H9 (cell line): Measurements from ENCODE around the gene ZDHHC9. TPM values are rescaled to one million over a fixed set of nuclear protein-coding genes. Genes with fewer than 3 reads are reported as not detected.

Source experiments
- DNase-seq: peaks from one replicate; pipeline ENCODE4 v3.0.0-alpha.2; 2017
- H2AFZ ChIP-seq: one replicate; pipeline ENCODE4 v1.6.1; 2013; ENCODE audit warnings: mild to moderate bottlenecking, low read length, control low read depth, moderate library complexity
- H2AK5ac ChIP-seq: 2 replicates; pipeline ENCODE4 v1.6.1; 2013; ENCODE audit warnings: low read length, control low read depth, mixed read lengths; ENCODE audit not compliant: insufficient read length
- H2BK120ac ChIP-seq: one replicate; pipeline ENCODE4 v1.6.1; 2013; ENCODE audit warnings: low read depth, mild to moderate bottlenecking, low read length, control low read depth, inconsistent platforms; ENCODE audit not compliant: poor library complexity, severe bottlenecking
- H2BK12ac ChIP-seq: 2 replicates; pipeline ENCODE4 v1.6.1; 2013; ENCODE audit warnings: low read length, control low read depth, mixed read lengths, low read depth; ENCODE audit not compliant: insufficient read length
- H2BK15ac ChIP-seq: 2 replicates; pipeline ENCODE4 v1.6.1; 2013; ENCODE audit warnings: low read depth, low read length, control low read depth
- H2BK20ac ChIP-seq: one replicate; pipeline ENCODE4 v1.6.1; 2013; ENCODE audit warnings: low read depth, mild to moderate bottlenecking, low read length, control low read depth, inconsistent platforms; ENCODE audit not compliant: poor library complexity, severe bottlenecking
- H2BK5ac ChIP-seq: 2 replicates; pipeline ENCODE4 v1.6.1; 2013; ENCODE audit warnings: low read length, control low read depth, mixed read lengths; ENCODE audit not compliant: insufficient read length
- H3K14ac ChIP-seq: 2 replicates; pipeline ENCODE4 v1.6.1; 2013; ENCODE audit warnings: low read length, control low read depth; ENCODE audit not compliant: insufficient read depth
- H3K18ac ChIP-seq: 2 replicates; pipeline ENCODE4 v1.6.1; 2013; ENCODE audit warnings: low read depth, mild to moderate bottlenecking, mixed read lengths, low read length, control low read depth; ENCODE audit not compliant: insufficient read length
- H3K23ac ChIP-seq: 2 replicates; pipeline ENCODE4 v1.6.1; 2013; ENCODE audit warnings: low read length, control low read depth, mixed read lengths, low read depth; ENCODE audit not compliant: insufficient read length
- H3K23me2 ChIP-seq: 2 replicates; pipeline ENCODE4 v1.6.1; 2013; ENCODE audit warnings: low read depth, mild to moderate bottlenecking, mixed read lengths, low read length, control low read depth; ENCODE audit not compliant: insufficient read length, poor library complexity, severe bottlenecking
- H3K27ac ChIP-seq: 2 replicates; pipeline ENCODE4 v1.5.1; 2013; ENCODE audit warnings: low read length, control low read depth, mixed read lengths, low read depth; ENCODE audit not compliant: insufficient read length
- H3K27me3 ChIP-seq: 2 replicates; pipeline ENCODE4 v1.6.1; 2013; ENCODE audit warnings: low read length, control low read depth, inconsistent platforms; ENCODE audit not compliant: insufficient read depth
- H3K4ac ChIP-seq: 2 replicates; pipeline ENCODE4 v1.6.1; 2013; ENCODE audit warnings: low read depth, mild to moderate bottlenecking, control low read depth, inconsistent platforms, low read length, moderate library complexity
- H3K4me1 ChIP-seq: 2 replicates; pipeline ENCODE4 v1.6.1; 2013; ENCODE audit warnings: low read length, control low read depth, inconsistent platforms; ENCODE audit not compliant: insufficient read depth
- H3K4me2 ChIP-seq: 2 replicates; pipeline ENCODE4 v1.6.1; 2013; ENCODE audit warnings: low read length, control low read depth, mixed read lengths; ENCODE audit not compliant: insufficient read length, insufficient read depth
- H3K56ac ChIP-seq: 2 replicates; pipeline ENCODE4 v1.6.1; 2013; ENCODE audit warnings: low read depth, mild to moderate bottlenecking, mixed read lengths, low read length, control low read depth; ENCODE audit not compliant: insufficient read length
- H3K79me1 ChIP-seq: 2 replicates; pipeline ENCODE4 v1.6.1; 2013; ENCODE audit warnings: low read depth, mild to moderate bottlenecking, moderate library complexity, low read length, control low read depth, inconsistent platforms; ENCODE audit not compliant: insufficient read depth, poor library complexity, severe bottlenecking
- H3K79me2 ChIP-seq: 2 replicates; pipeline ENCODE4 v1.6.1; 2013; ENCODE audit warnings: low read length, control low read depth, inconsistent platforms; ENCODE audit not compliant: insufficient read depth
- H3K9ac ChIP-seq: 2 replicates; pipeline ENCODE4 v1.6.1; 2013; ENCODE audit warnings: low read length, control low read depth, mixed read lengths; ENCODE audit not compliant: insufficient read length; ENCODE audit errors: extremely low read depth
- H3K9me3 ChIP-seq: one replicate; pipeline ENCODE4 v1.6.1; 2013; ENCODE audit warnings: low read depth, low read length, inconsistent platforms; ENCODE audit not compliant: control insufficient read depth
- H3T11ph ChIP-seq: one replicate; pipeline ENCODE4 v1.6.1; 2013; ENCODE audit warnings: mild to moderate bottlenecking, low read length, control low read depth, inconsistent platforms
- H4K20me1 ChIP-seq: one replicate; pipeline ENCODE4 v1.6.1; 2013; ENCODE audit not compliant: control insufficient read depth, insufficient read length, insufficient read depth
- H4K5ac ChIP-seq: 2 replicates; pipeline ENCODE4 v1.6.1; 2013; ENCODE audit warnings: low read depth, mild to moderate bottlenecking, mixed read lengths, low read length, control low read depth; ENCODE audit not compliant: insufficient read length
- H4K8ac ChIP-seq: replicated peaks from 2 replicates; pipeline ENCODE4 v1.6.1; 2013; ENCODE audit warnings: low read length, control low read depth, mixed read lengths, low read depth; ENCODE audit not compliant: insufficient read length
- H4K91ac ChIP-seq: 2 replicates; pipeline ENCODE4 v1.6.1; 2013; ENCODE audit warnings: low read depth, mild to moderate bottlenecking, moderate library complexity, mixed read lengths, low read length, control low read depth; ENCODE audit not compliant: insufficient read length
- H3K27ac Mint-ChIP-seq, 3 experiments: 2 replicates in 2 of 3; 3 replicates in 1 of 3; pipeline ENCODE4 v1.8.0; 2020 to 2021; ENCODE audit warnings: mixed read lengths in 3 of 3, mild to moderate bottlenecking in 1 of 3, moderate library complexity in 1 of 3
- H3K27me3 Mint-ChIP-seq: 2 replicates; pipeline ENCODE4 v1.8.0; 2021; ENCODE audit warnings: low read depth, mild to moderate bottlenecking, moderate library complexity, mixed read lengths
- H3K36me3 Mint-ChIP-seq, 3 experiments: 2 replicates in 2 of 3; 3 replicates in 1 of 3; pipeline ENCODE4 v1.8.0; 2020 to 2021; ENCODE audit warnings: low read depth in 3 of 3, mixed read lengths in 3 of 3; ENCODE audit not compliant: insufficient read depth in 1 of 3
- H3K4me1 Mint-ChIP-seq, 2 experiments: 2 replicates each; pipeline ENCODE4 v1.8.0; 2020; ENCODE audit warnings: mixed read lengths in 2 of 2
- H3K4me3 Mint-ChIP-seq, 2 experiments: 2 replicates in 1 of 2; 3 replicates in 1 of 2; pipeline ENCODE4 v1.8.0; 2020 to 2021; ENCODE audit warnings: mild to moderate bottlenecking in 2 of 2, mixed read lengths in 2 of 2, moderate library complexity in 1 of 2
- H3K9me3 Mint-ChIP-seq, 2 experiments: 2 replicates in 1 of 2; 3 replicates in 1 of 2; pipeline ENCODE4 v1.8.0; 2020; ENCODE audit warnings: mild to moderate bottlenecking in 2 of 2, mixed read lengths in 2 of 2, moderate library complexity in 1 of 2
- WGBS: extraction: QIAGEN DNeasy Blood & Tissue Kit; methylation state at CpG from one replicate; pipeline ENCODE4 v1.1.7; 2013; ENCODE audit warnings: missing lambda C conversion rate, low lambda C conversion rate, mixed read lengths; ENCODE audit not compliant: insufficient read length; ENCODE audit errors: extremely low coverage; 5-methylcytosine and 5-hydroxymethylcytosine counted together
- total RNA-seq: library from RNA; stranded (reverse); gene quantifications from 2 replicates; pipeline ENCODE4 v1.2.1, GENCODE V29; 2021
- TF ChIP-seq, protein P1 (sequence below): fragments of 200-600 bp; sonication (generic); conservative IDR thresholded peaks from 3 replicates; pipeline ENCODE4 v1.8.0; 2021; ENCODE audit warnings: antibody characterized with exemption, mild to moderate bottlenecking

ZDHHC9 gene
- total RNA-seq, 1 experiment from 2014 or later, result 21.0 TPM

- Histone ChIP-seq H4K91ac (no peak overlapping the region), H3K23me2 (no peaks in the 10 kb centered on the region), H3K27ac (no peak overlapping the region), H4K5ac (no peak overlapping the region), H3K4me1 (no peaks in the 10 kb centered on the region; the same call in 1 of the 2 replicates), H3K56ac (no peak overlapping the region), H3K23ac (no peak overlapping the region), H3K79me1 (no peaks in the 10 kb centered on the region), H3K27me3 (no peaks in the 10 kb centered on the region), H3K9me3 (peaks cover 7% of the 10 kb centered on the region), H3K9ac (no peak overlapping the region), H2BK120ac (no peak overlapping the region), H2AFZ (no peak overlapping the region), H3K4ac (no peak overlapping the region), H3T11ph (no peak overlapping the region), H2BK15ac (no peak overlapping the region), H2BK20ac (no peak overlapping the region), H3K79me2 (0 out of 2 replicates have a peak, but pooled peaks cover 2% of the 10 kb centered on the region), H2BK12ac (no peak overlapping the region), H3K14ac (no peak overlapping the region), H3K4me2 (no peak overlapping the region), H4K20me1 (no peaks in the 10 kb centered on the region), H4K8ac (no peak overlapping the region), H2AK5ac (no peak overlapping the region), H2BK5ac (no peak overlapping the region), H3K18ac (no peak overlapping the region)
- Mint-ChIP-seq H3K4me3 (no peak overlapping the region), H3K27ac (no peak overlapping the region), H3K9me3 (peaks cover 0 to 61% of the 10 kb centered on the region in 2 experiments; a peak in 2 of 5 replicates), H3K36me3 (peaks cover 33 to 40% (median 36%) of the 10 kb centered on the region in 3 experiments), H3K27me3 (no peaks in the 10 kb centered on the region; the same call in 1 of the 2 replicates), H3K4me1 (peaks cover 3% of the 10 kb centered on the region in 2 experiments; a peak in 2 of 4 replicates)
- DNase-seq, result no peak
- whole genome bisulfite sequencing, result no CpG with 5 or more reads among the region's 4 CpGs
- TF ChIP-seq, protein P1, sequence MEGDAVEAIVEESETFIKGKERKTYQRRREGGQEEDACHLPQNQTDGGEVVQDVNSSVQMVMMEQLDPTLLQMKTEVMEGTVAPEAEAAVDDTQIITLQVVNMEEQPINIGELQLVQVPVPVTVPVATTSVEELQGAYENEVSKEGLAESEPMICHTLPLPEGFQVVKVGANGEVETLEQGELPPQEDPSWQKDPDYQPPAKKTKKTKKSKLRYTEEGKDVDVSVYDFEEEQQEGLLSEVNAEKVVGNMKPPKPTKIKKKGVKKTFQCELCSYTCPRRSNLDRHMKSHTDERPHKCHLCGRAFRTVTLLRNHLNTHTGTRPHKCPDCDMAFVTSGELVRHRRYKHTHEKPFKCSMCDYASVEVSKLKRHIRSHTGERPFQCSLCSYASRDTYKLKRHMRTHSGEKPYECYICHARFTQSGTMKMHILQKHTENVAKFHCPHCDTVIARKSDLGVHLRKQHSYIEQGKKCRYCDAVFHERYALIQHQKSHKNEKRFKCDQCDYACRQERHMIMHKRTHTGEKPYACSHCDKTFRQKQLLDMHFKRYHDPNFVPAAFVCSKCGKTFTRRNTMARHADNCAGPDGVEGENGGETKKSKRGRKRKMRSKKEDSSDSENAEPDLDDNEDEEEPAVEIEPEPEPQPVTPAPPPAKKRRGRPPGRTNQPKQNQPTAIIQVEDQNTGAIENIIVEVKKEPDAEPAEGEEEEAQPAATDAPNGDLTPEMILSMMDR, result no peak
Measured at GRCh38 chrX:129825746-129826505, 17.8 kb downstream of the ZDHHC9 start.
